GM10266 (cell line): ENCODE measurements around the gene STAC.

Experiments
- DNase-seq: peaks from one replicate; pipeline ENCODE4 v3.0.0; 2012; ENCODE audit errors: extremely low spot score
- TF ChIP-seq, protein P1 (sequence below): IDR thresholded peaks from 2 replicates; pipeline ENCODE4 v1.5.1; 2012; ENCODE audit warnings: mild to moderate bottlenecking, low read depth; ENCODE audit not compliant: control insufficient read depth, insufficient read depth; ENCODE audit errors: missing control alignments

Gene STAC

DNA sequence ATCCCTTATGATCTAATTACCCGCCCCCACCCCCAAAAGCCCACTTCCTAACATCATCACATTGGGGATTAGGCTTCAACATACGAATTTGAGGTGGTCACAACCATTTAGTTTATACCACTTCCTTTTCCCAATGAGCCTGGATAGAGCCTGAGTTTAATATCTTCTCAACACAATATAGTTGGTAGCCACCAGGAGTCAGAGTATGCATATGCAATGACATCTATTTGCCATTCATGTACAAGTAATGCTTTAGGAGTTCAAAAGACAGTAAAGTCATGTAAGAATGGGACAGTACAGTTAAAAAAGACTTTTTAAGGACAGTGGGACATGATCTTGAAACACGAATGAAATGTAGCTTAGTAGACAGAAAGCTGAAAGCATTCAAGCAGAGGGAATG is 211.7 kb downstream of the STAC start:
- DNase-seq: no peak
- TF ChIP-seq, protein P1, sequence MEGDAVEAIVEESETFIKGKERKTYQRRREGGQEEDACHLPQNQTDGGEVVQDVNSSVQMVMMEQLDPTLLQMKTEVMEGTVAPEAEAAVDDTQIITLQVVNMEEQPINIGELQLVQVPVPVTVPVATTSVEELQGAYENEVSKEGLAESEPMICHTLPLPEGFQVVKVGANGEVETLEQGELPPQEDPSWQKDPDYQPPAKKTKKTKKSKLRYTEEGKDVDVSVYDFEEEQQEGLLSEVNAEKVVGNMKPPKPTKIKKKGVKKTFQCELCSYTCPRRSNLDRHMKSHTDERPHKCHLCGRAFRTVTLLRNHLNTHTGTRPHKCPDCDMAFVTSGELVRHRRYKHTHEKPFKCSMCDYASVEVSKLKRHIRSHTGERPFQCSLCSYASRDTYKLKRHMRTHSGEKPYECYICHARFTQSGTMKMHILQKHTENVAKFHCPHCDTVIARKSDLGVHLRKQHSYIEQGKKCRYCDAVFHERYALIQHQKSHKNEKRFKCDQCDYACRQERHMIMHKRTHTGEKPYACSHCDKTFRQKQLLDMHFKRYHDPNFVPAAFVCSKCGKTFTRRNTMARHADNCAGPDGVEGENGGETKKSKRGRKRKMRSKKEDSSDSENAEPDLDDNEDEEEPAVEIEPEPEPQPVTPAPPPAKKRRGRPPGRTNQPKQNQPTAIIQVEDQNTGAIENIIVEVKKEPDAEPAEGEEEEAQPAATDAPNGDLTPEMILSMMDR: no peak

- TF ChIP-seq, protein P1: no peak
- no peak for DNase-seq
Measured at GRCh38 chr3:36595511-36595910, 215.2 kb downstream of the STAC start.

- no peak for DNase-seq
- TF ChIP-seq, protein P1: no peak
Measured at GRCh38 chr3:36596419-36596818, 216.1 kb downstream of the STAC start.

DNA sequence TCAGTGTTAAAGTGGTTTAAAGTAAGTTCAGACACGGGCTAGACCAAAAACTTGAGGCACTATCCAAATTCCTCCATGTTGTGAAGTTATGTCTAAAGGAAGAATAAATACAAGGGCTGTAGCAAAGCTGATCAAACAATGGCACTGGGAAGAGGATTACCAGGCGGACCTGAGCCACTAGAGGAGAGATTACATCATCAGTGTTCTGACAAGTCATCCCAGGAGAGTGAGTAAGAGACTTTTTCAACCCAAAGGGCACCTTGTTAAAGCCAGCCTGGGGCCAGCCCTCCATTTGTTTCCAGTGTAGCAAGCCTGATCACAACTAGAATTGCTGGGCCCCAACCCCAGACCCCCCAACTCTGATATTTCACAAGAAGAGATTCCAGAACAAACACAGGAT is 217.1 kb downstream of the STAC start:
- no peak for DNase-seq
- TF ChIP-seq, protein P1: no peak
